ENCODE results near the gene DOCK10.

The DOCK10 gene

DNA sequence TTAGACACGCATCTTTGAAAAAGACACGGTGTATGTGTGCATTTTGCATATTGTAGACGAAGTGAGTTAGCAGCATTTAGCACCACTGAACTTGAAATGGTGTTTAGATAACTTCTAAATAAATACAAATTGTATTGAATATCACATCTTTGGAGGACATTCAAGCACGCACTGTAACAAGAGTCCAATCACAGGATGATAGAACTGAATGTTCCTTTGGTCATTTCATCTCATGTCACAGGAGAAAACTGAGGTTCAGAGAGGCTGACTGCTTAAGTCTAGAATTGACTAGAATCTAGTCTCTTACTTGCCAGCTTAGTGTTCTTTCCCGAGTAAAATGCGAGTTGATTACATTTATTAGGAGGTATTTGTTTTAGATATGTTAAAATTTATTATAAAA, 206.9 kb downstream of the DOCK10 start:
- no peak for DNase-seq (ENCODE audit: low read depth in 2 of 2)

DNA sequence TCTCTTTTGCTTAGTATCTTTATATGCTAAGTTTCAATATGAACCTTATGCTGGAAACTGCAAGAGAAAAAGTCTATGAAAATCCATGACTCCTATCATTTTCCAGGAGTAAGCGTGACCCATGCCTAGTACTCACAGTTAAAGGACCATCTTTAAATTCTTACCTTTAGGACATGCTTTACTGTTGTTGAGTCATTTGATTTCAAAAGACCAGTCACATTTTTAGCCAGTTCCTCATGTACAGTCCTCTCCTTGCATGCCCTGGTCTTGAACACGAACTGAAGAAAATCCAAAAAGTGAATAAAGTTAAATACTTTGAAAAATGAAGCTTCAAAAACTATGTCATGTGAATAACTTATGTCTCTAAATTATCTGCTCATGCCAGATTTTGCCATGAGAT, 208.3 kb downstream of the DOCK10 start:
- no peak for DNase-seq (ENCODE audit: low read depth in 2 of 2)

DNA sequence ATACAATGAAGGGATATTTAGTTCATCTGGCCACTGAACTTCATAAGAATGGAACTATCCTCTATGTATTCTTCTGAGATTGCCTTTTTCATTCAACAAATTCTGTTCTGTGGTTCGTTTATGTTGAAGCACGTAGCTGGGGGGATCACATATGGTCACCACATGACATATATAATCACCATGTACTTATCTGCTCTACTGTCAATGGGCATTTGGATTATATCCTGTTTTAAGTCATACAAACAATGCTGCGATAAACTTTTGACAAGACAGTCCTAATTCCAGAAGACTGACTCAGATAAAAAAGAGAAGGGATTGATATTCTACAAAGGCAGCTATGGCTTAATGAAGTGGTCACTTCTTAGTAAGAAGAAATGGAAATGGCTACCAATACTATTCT, 210.1 kb downstream of the DOCK10 start:
- DNase-seq (ENCODE audit: low read depth in 2 of 2): no peak

DNA sequence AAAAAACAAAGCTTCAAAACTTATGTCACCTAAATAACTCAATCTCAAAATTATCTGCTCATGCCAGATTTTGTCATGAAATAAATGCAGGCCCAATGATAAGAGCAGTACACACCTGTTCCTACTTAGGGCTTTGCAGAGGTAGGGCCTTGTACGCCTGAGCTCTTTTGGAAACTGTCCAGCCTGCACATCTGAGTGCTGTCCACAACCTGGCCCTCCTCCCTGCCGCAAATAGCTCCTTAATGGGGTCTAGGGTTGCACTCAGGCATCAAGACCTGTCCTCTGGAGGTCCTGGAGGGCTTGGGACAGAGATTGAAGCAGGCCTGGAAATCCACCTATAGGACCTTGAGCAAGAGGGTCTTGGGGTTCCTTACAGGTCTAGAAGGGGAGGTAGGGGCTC, 210.7 kb downstream of the DOCK10 start:
- DNase-seq (ENCODE audit: low read depth in 2 of 2): no peak

DNA sequence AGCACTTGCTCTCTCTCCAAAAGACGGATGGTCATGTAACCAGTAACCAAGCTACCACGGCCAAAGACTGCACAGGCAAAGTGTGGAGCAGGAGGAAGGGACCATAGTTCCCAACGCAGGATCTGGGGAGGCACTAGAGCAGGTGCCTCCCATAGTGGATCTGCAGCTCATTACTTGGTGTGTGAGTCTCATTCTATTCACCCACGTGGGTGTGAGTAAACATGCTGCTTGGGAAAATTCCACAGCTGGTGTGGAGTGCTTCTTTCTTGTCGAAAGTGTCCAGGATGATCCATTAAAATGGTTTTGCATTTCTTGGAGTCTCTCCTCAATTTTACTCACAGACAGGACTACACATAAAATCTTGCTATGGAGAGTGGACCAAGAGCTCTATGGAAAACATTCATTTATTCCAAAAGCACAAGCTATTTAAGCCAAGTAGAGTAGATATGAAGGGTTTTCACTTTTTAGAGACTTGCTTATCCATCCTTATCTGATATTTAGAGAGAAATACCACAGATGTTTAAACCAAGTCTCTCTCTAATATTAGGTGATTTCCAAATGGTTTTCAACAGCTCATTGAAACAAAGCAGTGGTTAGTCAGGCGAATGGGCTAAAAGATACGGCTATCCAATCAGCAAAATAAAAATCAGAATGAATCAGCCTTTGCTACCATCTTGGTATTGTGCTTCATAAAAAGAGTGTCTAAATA, 221.8 kb downstream of the DOCK10 start:
- no peak for DNase-seq (ENCODE audit: low read depth in 2 of 2)

DNA sequence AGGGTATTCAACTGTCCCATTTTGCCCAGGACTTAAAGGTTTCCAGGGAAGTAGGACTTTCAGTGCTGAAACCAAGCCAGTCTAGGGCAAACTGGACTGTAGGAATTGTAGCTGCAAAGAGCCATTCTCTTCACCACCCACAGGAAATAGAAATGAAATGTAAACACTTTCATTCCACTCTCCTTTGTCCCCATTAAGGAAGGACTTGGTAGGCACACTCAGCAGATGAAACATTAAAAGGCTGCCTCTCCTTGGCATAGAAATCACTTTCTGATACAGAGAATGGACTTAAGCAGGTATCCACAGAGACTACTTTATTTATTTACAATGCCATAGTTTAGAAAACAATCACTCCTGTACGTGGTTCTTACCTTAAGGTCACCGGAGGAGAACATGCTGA, 223.2 kb downstream of the DOCK10 start:
- DNase-seq (ENCODE audit: low read depth in 2 of 2): no peak

DNA sequence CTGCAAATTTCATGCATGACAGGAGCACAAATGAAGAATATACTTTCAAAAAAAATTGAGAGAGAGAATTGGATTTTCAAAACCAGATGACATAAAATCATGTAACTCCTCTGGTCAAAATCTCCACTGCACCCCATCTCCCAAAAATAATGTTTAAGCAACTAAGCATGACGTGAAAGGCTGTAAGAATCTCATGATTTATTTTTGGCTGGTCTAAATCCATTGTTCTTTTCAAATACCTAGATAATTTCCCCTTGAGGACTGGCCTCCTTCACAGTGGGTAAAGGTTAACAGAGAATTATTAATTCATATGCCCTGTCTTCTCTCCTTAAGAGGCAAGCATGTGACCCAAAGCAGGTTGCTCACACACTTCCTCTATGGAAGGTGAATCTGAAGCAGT, 224.6 kb downstream of the DOCK10 start:
- DNase-seq (ENCODE audit: low read depth in 2 of 2): no peak

DNA sequence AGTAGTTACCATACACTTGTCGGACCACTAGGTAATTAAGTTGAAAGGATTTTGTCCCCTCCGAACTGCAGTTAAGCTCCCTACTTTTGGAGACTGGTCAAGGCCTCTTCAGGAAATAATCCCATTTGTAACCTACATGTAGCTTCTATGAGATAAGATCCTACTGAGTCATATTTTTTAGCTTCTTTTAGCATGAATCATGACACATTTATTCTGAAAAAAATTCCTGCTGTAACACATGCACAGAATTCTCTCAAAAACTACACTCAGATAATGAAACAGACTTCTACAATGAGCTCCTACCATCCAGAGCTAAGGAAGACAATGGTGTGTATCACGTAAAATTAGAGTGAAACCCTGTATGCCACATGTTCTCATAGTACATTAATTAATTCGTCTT, 225.5 kb downstream of the DOCK10 start:
- DNase-seq (ENCODE audit: low read depth in 2 of 2): no peak

DNA sequence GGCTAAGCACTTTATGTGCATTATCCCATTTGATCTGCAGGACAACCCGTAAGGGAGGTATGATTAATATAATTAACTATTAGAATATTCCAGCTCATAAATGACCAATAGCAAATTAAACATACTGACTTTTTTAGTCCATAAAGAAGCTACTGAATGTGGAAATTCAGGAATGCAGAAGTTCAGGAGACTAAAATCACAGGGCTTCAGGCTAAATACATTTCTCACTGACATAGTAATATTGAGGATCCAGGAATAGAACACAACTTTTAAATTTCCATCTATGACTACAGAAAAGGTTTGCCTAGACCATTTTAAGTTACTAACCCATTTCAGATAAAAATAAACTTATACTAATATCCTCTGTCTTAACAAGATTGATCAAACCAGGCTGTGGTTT, 228.7 kb downstream of the DOCK10 start:
- DNase-seq (ENCODE audit: low read depth in 2 of 2): no peak

DNA sequence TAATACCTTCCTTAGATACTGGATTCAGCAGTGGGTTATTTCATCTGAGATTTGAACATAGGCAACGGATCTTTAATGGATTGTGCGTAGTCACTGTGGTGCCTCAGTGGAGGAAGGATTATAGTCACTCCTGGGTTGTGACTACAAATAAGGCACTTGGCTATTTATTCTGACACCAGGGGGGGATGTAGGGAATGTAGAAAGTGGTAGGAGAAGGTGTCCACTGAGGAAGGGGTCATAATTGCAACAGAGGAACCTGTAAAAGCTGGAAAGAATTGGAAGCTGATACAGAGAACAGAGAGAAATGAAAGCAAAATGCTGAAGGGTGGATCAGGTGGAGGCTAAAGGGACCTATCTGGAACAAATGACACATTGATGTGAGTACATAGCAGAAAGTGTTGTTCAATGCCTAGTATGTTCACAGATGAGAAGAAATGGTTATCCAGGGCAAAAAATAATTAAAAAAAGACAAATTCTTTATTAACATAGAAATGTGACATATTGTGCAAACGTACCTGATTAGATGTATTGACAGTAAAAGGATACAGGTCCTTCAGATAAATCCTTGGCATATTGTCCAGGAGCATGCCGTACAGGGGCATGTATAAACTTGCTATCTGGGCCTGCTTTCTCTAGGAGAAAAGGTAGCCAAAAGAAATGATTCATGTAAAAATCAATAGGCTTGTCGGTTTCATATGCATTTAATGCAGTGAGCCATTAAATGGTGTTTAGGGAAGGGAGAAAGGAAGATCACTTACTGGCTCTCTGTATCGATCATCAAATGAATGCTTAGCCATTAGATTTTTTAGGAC, 234.9 kb downstream of the DOCK10 start:
- DNase-seq (ENCODE audit: low read depth in 2 of 2): no peak

DNA sequence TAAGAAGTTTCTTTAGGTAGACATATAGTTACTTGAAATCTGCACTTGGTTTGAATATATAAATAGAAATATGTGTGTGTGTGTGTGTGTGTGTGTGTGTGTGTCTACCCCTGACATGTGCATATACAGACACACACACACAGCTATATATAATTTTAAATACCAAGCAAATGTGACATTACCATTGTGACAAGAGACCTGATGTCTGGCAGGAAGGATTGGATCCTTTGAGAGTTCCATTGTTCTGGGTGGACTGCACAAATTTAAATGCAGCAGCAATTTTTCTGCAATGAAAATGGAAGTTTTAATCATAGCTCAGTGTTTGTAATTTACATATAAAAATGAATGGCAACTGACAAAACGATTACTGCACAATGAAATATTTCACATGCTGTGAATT, 238.3 kb downstream of the DOCK10 start:
- DNase-seq (ENCODE audit: low read depth in 2 of 2): no peak

DNA sequence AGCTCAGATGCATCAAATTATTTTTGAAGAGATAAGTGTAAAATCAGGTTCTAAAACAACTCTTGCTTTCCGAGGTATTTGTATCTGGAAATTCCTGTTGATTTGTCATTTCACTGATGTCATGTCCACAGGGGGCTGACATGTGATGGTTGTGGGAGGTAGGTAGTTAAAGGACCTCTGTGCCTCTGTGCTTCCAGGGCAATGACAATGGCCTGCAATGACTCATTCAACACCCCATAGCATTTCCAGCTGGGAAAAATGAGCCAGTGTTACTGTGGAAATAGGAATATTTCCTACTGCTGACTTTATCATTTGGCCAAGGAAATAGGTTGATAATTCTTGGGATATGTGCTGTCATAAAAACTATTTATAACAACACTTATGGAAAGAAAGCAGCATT, 239.9 kb downstream of the DOCK10 start:
- no peak for DNase-seq (ENCODE audit: low read depth in 2 of 2)

DNA sequence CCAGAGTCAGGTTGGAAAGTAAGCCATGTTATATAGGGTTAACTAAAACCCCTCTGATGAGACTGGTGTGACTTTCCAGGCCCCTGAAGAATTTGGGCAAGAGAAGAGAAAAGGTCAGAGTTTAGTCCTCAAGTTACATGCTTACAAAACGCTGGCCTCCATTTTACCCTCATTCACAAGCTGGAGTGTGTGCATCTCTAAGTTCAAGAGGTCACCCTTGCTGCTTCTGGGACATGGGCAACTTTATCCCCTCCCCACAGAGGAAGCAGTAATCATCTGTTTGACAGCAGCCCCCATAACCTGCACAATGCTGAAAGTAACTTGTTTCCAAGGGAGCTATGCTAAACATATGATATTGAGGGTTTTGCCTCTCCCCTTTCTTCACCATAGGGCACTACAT, 240.9 kb downstream of the DOCK10 start:
- DNase-seq (ENCODE audit: low read depth in 2 of 2): no peak

DNA sequence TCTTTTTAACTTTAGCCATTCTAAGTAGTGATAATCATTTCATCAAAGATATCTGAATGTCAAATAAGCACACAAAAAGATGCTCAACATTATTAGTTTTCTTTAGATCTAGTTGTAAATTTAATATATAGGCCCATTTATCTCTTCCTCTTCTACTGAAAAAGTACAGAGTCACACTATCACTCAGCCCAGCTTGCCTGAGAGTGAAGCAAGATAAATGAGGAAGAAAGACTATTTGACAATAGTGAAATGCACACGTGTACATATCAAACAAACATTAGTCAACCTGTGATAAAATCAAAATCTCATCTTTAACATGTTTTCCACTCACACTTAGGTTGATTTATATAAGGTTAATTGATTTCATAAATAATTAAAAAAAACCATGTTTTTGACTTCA, 242.6 kb downstream of the DOCK10 start:
- DNase-seq (ENCODE audit: low read depth in 2 of 2): no peak

DNA sequence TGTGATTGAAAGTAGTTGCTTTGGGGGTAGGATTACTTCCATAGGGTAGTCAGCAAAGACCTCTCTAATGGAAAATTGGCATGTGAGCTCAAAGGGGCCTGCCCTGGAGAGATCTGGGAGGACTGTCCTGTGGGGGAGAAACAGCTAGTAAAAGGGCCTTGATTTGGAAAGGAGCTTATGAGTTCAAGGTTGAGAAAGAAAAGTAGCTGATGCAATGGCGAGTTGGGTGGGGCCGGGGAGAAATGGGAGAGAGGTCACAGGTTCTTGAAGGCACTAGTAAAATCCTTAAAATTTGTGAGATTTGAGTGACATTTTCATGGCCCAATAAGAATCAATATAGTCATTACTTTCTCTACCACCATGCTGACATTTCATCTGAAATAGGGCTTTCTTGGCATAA, 244.1 kb downstream of the DOCK10 start:
- DNase-seq (ENCODE audit: low read depth in 2 of 2): no peak

DNA sequence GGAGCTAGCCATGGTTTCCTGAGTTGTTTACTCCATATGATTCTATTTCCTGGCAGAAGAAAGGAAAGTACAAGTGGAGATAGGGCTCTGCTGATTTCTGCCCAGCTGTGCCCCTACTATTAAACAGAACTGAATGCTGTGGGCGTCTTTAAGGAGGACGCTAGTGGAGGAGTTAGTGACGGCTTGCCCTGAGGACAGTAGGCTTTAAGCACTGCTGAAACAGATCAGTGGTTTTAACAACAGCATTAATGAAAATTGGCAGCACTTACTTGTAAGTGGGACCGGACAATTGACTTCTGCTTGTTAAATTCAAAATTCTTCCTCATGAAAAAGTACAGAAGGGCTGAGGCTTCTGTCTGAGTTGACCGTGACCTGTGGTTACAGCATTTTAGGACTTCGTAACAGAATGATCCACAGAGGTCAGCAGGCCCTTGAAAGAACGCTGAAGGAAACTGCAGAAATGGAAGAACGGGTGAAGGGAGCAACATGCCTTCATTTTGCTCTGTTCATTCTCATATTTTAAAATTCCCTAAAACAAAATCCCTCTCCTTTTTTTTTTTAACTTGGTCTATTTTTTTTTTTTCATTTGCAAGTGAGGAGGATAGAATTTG, 245.5 kb downstream of the DOCK10 start:
- DNase-seq (ENCODE audit: low read depth in 2 of 2): no peak

DNA sequence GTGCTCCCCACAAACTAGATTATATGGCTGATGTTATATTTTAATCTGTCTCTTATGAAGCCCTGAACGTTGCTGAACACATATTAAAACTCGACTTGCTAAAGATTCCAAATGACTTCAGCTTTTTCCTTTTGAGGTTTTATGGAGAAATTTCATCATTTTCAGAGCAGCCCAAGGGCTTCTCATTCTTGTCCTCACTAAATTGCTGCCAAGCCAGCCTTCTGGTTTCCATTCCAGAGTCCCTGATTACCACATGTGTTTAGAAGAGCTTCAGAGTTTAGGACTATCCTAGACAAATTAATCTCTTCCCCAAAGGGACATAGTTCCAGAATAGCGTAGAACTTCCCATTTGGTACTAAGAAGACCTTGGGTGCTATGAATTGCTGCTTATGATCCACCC, 248.3 kb downstream of the DOCK10 start:
- DNase-seq (ENCODE audit: low read depth in 2 of 2): no peak

DNA sequence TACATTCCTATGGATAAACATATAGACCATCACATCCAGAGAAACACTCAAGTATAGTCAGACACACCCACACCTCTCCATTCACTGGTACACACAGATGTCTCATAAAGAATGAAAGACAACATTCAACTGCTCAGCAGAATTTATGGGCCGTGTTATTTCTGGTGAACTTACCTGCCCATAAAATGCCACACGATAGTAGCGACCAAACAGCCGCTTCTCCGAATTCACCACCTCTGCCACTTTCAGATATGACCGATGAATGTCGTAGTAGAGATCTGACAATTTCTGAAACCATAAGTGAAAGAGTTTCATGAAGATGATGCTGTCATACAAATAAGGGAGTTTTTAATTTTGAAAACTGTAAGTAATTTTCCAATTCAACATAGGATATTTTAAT, 255.4 kb downstream of the DOCK10 start:
- DNase-seq (ENCODE audit: low read depth in 2 of 2): no peak

DNA sequence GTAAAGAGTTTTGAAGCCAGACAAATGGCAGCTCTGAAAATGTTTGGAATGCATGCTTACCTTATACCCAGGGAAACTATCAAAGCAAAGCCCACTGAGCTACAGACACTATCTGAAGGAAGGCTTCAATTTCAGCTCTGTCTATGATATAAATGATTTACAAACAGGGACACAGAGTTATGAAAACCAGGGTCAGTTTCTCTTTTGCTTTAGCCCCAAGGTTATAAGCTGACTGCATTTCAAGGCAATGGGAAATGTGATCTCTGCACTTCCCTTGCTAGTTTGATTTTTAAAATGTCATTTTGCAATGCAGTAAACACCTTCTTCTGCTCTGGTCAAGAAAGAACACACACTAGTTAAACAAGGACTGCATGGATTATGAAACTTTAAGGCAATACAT, 260.9 kb downstream of the DOCK10 start:
- DNase-seq (ENCODE audit: low read depth in 2 of 2): no peak

DNA sequence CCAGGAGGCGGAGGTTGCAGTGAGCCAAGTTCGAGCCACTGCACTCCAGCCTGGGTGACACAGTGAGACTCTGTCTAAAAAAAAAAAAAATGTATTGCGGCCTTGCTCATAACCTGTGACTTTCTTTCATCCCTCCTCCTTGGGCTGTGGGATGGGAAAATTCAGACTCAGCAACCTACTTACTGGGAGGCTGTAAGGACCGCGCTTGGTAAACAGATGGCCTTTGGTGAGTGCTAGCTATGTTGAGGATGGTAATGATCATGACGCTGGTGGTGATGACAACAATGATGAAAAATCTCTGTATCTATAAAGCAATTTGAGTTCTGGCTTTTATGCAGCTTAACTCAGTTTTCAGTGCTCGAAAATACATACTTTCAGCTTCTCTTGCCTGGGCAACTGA, 261.4 kb downstream of the DOCK10 start:
- DNase-seq (ENCODE audit: low read depth in 2 of 2): no peak

DNA sequence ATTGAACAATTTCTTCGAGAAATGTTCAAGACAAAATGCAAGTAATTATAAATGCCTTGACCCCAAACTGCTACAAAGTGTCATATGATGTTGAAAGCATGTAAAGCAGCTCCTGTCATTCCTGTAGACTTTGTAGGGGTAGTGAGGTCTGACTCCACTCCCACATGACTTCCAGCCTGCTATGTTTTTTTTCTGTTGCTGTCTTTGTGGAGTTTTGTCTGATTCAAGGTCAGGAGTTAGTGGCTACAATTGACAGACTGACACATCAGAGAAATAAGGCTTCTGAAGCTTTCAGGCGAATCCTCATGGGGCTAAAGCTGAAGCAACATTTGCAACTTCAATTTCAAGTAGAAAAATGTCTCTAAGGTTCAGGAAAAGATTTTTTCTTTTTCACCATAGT, 262.2 kb downstream of the DOCK10 start:
- no peak for DNase-seq (ENCODE audit: low read depth in 2 of 2)

DNA sequence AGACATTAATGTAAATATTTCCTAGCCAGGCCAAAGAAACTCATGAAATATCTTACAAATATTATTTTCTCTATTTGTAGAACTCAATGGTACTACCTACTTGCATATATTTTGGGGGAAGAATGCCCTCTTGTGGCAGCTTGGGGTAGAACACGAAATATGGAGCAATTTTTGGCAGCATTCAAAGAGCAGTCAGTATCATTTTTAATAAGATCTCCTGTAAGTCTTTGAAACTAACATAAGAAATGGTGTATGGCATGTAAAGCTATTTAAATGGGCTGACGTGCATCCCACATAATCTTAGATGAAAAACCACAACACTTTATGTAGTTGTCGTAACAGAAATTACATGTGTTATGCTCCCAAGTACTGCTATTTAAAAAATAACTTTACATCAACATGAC, 263.8 kb downstream of the DOCK10 start:
- peak; percentile 21 to 22 for DNase-seq (ENCODE audit: low read depth in 2 of 2)

DNA sequence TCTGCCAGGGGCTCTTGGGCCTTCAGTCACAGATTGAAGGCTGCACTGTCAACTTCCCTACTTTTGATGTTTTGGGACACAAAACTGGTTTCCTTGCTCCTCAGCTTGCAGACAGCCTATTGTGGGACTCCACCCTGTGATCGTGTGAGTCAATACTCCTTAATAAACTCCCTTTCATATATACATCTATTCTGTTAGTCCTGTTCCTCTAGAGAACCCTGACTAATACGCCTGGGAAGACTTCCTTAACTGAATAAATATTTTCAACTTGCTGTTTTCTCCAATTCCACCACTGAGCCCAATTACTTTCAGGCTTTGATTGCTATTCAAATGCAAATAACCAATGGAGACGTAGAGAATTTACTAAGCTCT, 264.7 kb downstream of the DOCK10 start:
- DNase-seq (ENCODE audit: low read depth in 2 of 2): no peak

All from stimulated activated CD8-positive, alpha-beta memory T cell treated with anti-CD3 and anti-CD28 coated beads, Interleukin-7, amount 100 ng/mL, for 1 hour (primary cell).